ENCODE results near the gene ZBTB21.

Gene ZBTB21

DNA sequence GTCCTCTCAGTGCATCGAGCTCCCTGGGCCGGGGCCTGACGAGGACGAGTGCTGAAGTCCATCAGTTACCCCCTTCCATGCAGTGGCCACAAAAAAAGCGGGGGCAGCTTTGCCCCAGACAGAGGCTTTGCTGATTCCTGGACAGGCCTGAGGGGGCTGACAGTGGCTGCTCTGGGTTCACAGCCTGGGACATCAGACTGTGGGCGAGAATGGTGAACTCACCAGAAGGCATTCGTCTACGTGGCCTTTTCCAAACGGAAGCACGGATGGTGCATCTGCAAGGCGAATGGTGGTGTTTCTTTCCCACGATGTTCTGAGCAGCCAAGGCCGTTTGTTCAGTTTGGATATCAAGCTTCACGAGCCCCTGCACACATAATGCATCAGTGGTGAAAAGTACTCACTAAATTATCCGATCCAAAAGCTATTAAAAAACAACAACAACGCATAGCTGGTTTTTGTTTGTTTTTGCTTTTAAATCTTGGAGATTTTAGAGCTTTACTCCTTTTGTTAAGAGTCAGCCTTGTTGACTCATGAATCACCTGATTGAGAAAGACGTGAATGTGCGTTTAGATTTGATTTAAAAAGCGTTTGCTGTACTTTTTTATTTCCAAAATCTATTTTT lies 6.3 kb upstream of the ZBTB21 start:
- Mint-ChIP-seq H3K4me1 (peaks cover 36% of the 10 kb centered on the region), H3K27ac (no peak overlapping the region), H3K9me3 (peaks cover 11% of the 10 kb centered on the region), H3K36me3 (ENCODE audit: low read depth) (no peaks in the 10 kb centered on the region), H3K4me3 (no peak overlapping the region), H3K27me3 (ENCODE audit: low read depth, poor library complexity) (peaks cover 18% of the 10 kb centered on the region)
- TF ChIP-seq CTCF (IDR thresholded peaks at IDR 0.05), result no peak
- DNase-seq, result no peak

DNA sequence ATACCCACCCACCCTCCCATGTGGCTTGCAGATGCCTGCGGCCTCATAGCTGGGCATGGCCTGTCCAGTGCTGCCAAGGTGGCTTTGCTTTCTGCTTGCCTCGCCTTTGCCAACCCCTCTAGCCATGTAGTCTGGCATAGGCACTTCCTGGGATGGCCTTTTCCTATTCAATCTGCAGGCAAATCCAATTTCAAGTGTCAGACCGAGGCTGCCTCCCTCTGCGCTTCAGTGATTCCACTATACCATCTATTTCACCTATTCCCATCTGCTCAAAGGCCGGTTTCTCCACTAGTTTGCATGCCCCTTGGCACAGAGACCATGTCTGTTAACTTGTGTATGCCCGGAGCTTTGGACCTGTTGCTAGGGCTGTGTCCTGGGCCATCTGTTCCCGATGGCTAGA lies 3.8 kb upstream of the ZBTB21 start:
- H3K4me3 Mint-ChIP-seq, result no peak overlapping the region
- no peaks in the 10 kb centered on the region for H3K36me3 Mint-ChIP-seq (ENCODE audit: low read depth)
- H3K4me1 Mint-ChIP-seq, result peaks cover 23% of the 10 kb centered on the region
- H3K27me3 Mint-ChIP-seq (ENCODE audit: low read depth, poor library complexity), result peaks cover 15% of the 10 kb centered on the region
- peaks cover 11% of the 10 kb centered on the region for H3K9me3 Mint-ChIP-seq
- no peak for TF ChIP-seq CTCF (IDR thresholded peaks at IDR 0.05)
- DNase-seq, result no peak
- no peak overlapping the region for H3K27ac Mint-ChIP-seq

- no peaks in the 10 kb centered on the region for H3K36me3 Mint-ChIP-seq (ENCODE audit: low read depth)
- H3K27ac Mint-ChIP-seq, result no peak overlapping the region
- peaks cover 26% of the 10 kb centered on the region for H3K4me1 Mint-ChIP-seq
- no peak for DNase-seq
- TF ChIP-seq CTCF (IDR thresholded peaks at IDR 0.05), result no peak
- peaks cover 11% of the 10 kb centered on the region for H3K9me3 Mint-ChIP-seq
- peak overlapping the region; percentile 2 for H3K4me3 Mint-ChIP-seq
- peaks cover 15% of the 10 kb centered on the region for H3K27me3 Mint-ChIP-seq (ENCODE audit: low read depth, poor library complexity)
Measured at GRCh38 chr21:42013376-42013775, 3.2 kb upstream of the ZBTB21 start.

- Mint-ChIP-seq H3K9me3 (peaks cover 11% of the 10 kb centered on the region), H3K4me1 (peaks cover 26% of the 10 kb centered on the region), H3K27me3 (ENCODE audit: low read depth, poor library complexity) (peaks cover 15% of the 10 kb centered on the region), H3K27ac (no peak overlapping the region), H3K4me3 (peak overlapping the region; percentile 88), H3K36me3 (ENCODE audit: low read depth) (peaks cover 3% of the 10 kb centered on the region)
- DNase-seq, result no peak
- no peak for TF ChIP-seq CTCF (IDR thresholded peaks at IDR 0.05)
Measured at GRCh38 chr21:42012763-42013329, 2.7 kb upstream of the ZBTB21 start.

DNA sequence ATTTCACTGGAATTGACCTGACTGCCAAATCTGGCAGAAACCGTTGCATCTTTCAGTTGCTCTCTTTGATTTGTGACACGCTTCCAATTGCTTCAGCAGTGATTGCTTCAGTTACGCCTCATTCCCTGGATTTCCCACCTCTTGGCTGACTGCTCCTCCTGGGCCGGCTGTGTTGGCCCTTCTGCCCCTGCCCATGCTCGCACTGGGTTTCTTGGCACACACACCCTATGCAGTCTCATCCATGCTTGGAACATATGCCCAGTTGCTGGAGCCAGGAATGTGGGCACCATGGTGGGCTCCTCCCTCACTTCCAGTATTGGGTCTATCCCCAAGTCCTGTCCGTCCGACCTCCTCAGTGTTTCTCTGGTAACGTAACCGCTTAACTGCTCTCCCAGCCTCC lies 2.2 kb upstream of the ZBTB21 start:
- H3K4me1 Mint-ChIP-seq, result peaks cover 26% of the 10 kb centered on the region
- H3K36me3 Mint-ChIP-seq (ENCODE audit: low read depth), result peaks cover 8% of the 10 kb centered on the region
- DNase-seq, result no peak
- no peak overlapping the region for H3K27ac Mint-ChIP-seq
- H3K27me3 Mint-ChIP-seq (ENCODE audit: low read depth, poor library complexity), result peaks cover 15% of the 10 kb centered on the region
- peak overlapping the region; percentile 88 for H3K4me3 Mint-ChIP-seq
- H3K9me3 Mint-ChIP-seq, result peaks cover 11% of the 10 kb centered on the region
- no peak for TF ChIP-seq CTCF (IDR thresholded peaks at IDR 0.05)

All from nephron progenitor cell (in vitro differentiated cells).